ENCODE data around the gene SDC4. TPM values are rescaled to one million over a fixed set of nuclear protein-coding genes. Genes with fewer than 3 reads are reported as not detected.

The SDC4 gene
- total and polyA plus RNA-seq, 2 experiments from 2014 or later, result 28.5 to 39.9 TPM

GRCh38 chr20:45342855-45343531 lies 5.2 kb downstream of the SDC4 start:
- Histone ChIP-seq H3K79me2 (replicated peaks; ENCODE audit: insufficient read depth) (peaks cover 93% of the 10 kb centered on the region), H2AFZ (no peak overlapping the region), H3K4me3 (peak overlapping the region; percentile 46), H4K20me1 (replicated peaks; ENCODE audit: insufficient read depth) (no peaks in the 10 kb centered on the region), H3F3A (replicated peaks; ENCODE audit: low read depth) (0 out of 2 replicates have a peak, but pooled peaks cover 8% of the 10 kb centered on the region), H3K36me3 (ENCODE audit: insufficient read depth) (no peaks in the 10 kb centered on the region), H3K27me3 (ENCODE audit: insufficient read depth) (peaks cover 9% of the 10 kb centered on the region; the same call in 1 of the 2 replicates), H3K4me2 (peak overlapping the region; percentile 98), H3K9me2 (ENCODE audit: insufficient read depth) (no peaks in the 10 kb centered on the region), H3K27ac (ENCODE audit: low read depth) (peak overlapping the region; percentile 96), H3K4me1 (ENCODE audit: insufficient read depth) (peaks cover 87% of the 10 kb centered on the region)
- H3K9me3 Mint-ChIP-seq, result no peaks in the 10 kb centered on the region
- peaks cover 17% of the 10 kb centered on the region for H3K27me3 Mint-ChIP-seq (ENCODE audit: insufficient read depth, low read depth, poor library complexity)
- ATAC-seq (no peak), DNase-seq (ENCODE audit: low spot score) (no peak)
- H3K27ac Mint-ChIP-seq, result peak overlapping the region; percentile 96
- no peak for TF ChIP-seq ZNF462 (CRISPR knock-in tag; IDR thresholded peaks at IDR 0.05)
- TF ChIP-seq, protein P1, sequence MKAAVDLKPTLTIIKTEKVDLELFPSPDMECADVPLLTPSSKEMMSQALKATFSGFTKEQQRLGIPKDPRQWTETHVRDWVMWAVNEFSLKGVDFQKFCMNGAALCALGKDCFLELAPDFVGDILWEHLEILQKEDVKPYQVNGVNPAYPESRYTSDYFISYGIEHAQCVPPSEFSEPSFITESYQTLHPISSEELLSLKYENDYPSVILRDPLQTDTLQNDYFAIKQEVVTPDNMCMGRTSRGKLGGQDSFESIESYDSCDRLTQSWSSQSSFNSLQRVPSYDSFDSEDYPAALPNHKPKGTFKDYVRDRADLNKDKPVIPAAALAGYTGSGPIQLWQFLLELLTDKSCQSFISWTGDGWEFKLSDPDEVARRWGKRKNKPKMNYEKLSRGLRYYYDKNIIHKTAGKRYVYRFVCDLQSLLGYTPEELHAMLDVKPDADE (IDR thresholded peaks at IDR 0.05), result no peak
- no peak for TF ChIP-seq JUNB (IDR thresholded peaks at IDR 0.05; ENCODE audit: unreplicated experiment)
- no peak for TF ChIP-seq EZH2phosphoT487 (IDR thresholded peaks at IDR 0.05; ENCODE audit: unreplicated experiment)
- no peak for TF ChIP-seq NANOG (IDR thresholded peaks at IDR 0.05; ENCODE audit: borderline replicate concordance)
- TF ChIP-seq POLR2AphosphoS5 (IDR thresholded peaks at IDR 0.05; ENCODE audit: low read depth), result no peak
- no peak for TF ChIP-seq CREB1 (CRISPR knock-in tag; IDR thresholded peaks at IDR 0.05; ENCODE audit: low read depth)
- TF ChIP-seq, protein P2, sequence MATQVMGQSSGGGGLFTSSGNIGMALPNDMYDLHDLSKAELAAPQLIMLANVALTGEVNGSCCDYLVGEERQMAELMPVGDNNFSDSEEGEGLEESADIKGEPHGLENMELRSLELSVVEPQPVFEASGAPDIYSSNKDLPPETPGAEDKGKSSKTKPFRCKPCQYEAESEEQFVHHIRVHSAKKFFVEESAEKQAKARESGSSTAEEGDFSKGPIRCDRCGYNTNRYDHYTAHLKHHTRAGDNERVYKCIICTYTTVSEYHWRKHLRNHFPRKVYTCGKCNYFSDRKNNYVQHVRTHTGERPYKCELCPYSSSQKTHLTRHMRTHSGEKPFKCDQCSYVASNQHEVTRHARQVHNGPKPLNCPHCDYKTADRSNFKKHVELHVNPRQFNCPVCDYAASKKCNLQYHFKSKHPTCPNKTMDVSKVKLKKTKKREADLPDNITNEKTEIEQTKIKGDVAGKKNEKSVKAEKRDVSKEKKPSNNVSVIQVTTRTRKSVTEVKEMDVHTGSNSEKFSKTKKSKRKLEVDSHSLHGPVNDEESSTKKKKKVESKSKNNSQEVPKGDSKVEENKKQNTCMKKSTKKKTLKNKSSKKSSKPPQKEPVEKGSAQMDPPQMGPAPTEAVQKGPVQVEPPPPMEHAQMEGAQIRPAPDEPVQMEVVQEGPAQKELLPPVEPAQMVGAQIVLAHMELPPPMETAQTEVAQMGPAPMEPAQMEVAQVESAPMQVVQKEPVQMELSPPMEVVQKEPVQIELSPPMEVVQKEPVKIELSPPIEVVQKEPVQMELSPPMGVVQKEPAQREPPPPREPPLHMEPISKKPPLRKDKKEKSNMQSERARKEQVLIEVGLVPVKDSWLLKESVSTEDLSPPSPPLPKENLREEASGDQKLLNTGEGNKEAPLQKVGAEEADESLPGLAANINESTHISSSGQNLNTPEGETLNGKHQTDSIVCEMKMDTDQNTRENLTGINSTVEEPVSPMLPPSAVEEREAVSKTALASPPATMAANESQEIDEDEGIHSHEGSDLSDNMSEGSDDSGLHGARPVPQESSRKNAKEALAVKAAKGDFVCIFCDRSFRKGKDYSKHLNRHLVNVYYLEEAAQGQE (IDR thresholded peaks at IDR 0.05; ENCODE audit: unreplicated experiment), result no peak
- TF ChIP-seq ZNF331 (CRISPR knock-in tag; IDR thresholded peaks at IDR 0.05; ENCODE audit: low read depth), result no peak
- no peak for TF ChIP-seq EZH2 (IDR thresholded peaks at IDR 0.05; ENCODE audit: low read depth, unreplicated experiment)
- TF ChIP-seq CTCF (conservative IDR thresholded peaks at IDR 0.05; ENCODE audit: low read depth in 2 of 2), result no peak
- TF ChIP-seq STAT1 (IDR thresholded peaks at IDR 0.05; ENCODE audit: unreplicated experiment), result no peak
- TF ChIP-seq ZNF114 (CRISPR knock-in tag; IDR thresholded peaks at IDR 0.05), result no peak
- peak overlapping the region; percentile 71 for H3K4me3 Mint-ChIP-seq
- peaks cover 18% of the 10 kb centered on the region for H3K36me3 Mint-ChIP-seq (ENCODE audit: low read depth)
- peaks cover 96% of the 10 kb centered on the region for H3K4me1 Mint-ChIP-seq
